Neuronal stem cell (in vitro differentiated cells): ENCODE data around the gene MICAL2.
A peak's percentile ranks its signal among the peaks of the same experiment; 100 is the strongest.

Experiments used
- DNase-seq: peaks from one replicate; pipeline ENCODE4 v3.0.0-alpha.2; 2013; ENCODE audit warnings: low spot score
- H2AFZ ChIP-seq: one replicate; pipeline ENCODE4 v1.6.1; 2013; ENCODE audit warnings: mild to moderate bottlenecking, low read length, inconsistent platforms
- H2AK5ac ChIP-seq: 2 replicates; pipeline ENCODE4 v1.6.1; 2013; ENCODE audit warnings: low read depth, mild to moderate bottlenecking, inconsistent platforms, low read length, moderate library complexity, mixed read lengths
- H2BK120ac ChIP-seq: 2 replicates; pipeline ENCODE4 v1.6.1; 2013; ENCODE audit warnings: low read depth, mild to moderate bottlenecking, inconsistent platforms, low read length, moderate library complexity, mixed read lengths
- H2BK12ac ChIP-seq: one replicate; pipeline ENCODE4 v1.6.1; 2013; ENCODE audit warnings: low read length, inconsistent platforms
- H2BK15ac ChIP-seq: 2 replicates; pipeline ENCODE4 v1.6.1; 2013; ENCODE audit warnings: mild to moderate bottlenecking, low read length, inconsistent platforms, mixed read lengths
- H2BK5ac ChIP-seq: one replicate; pipeline ENCODE4 v1.6.1; 2013; ENCODE audit warnings: inconsistent platforms, mild to moderate bottlenecking, low read length, moderate library complexity
- H3K14ac ChIP-seq: one replicate; pipeline ENCODE4 v1.6.1; 2013; ENCODE audit warnings: low read length, inconsistent platforms
- H3K18ac ChIP-seq: 2 replicates; pipeline ENCODE4 v1.6.1; 2013; ENCODE audit warnings: low read length, inconsistent platforms
- H3K23ac ChIP-seq: 2 replicates; pipeline ENCODE4 v1.6.1; 2013; ENCODE audit warnings: low read depth, mild to moderate bottlenecking, mixed read lengths, low read length, inconsistent platforms; ENCODE audit not compliant: poor library complexity
- H3K27ac ChIP-seq: replicated peaks from 3 replicates; pipeline ENCODE4 v1.5.1; 2013; ENCODE audit warnings: low read length, inconsistent platforms
- H3K27me3 ChIP-seq, 3 experiments: 2 replicates each; pipeline ENCODE4 v1.6.1; 2013; ENCODE audit warnings: low read length in 3 of 3, mild to moderate bottlenecking in 2 of 3, inconsistent platforms in 1 of 3, low read depth in 1 of 3, mixed read lengths in 1 of 3, moderate library complexity in 1 of 3; ENCODE audit not compliant: control insufficient read depth in 3 of 3, insufficient read depth in 3 of 3
- H3K36me3 ChIP-seq, 2 donors: replicated peaks in 1 of 2; 2 replicates each; pipeline ENCODE4 v1.6.1; 2013; ENCODE audit warnings: low read length in 2 of 2; ENCODE audit not compliant: control insufficient read depth in 2 of 2, insufficient read depth in 2 of 2
- H3K4ac ChIP-seq: 2 replicates; pipeline ENCODE4 v1.6.1; 2013; ENCODE audit warnings: inconsistent platforms, mild to moderate bottlenecking, low read length, moderate library complexity
- H3K4me1 ChIP-seq, 2 donors: 1 replicate in 1 of 2; 2 replicates in 1 of 2; pipeline ENCODE4 v1.6.1; 2013; ENCODE audit warnings: low read length in 2 of 2, low read depth in 1 of 2; ENCODE audit not compliant: control insufficient read depth in 2 of 2, insufficient read depth in 1 of 2
- H3K4me2 ChIP-seq: one replicate; pipeline ENCODE4 v1.6.1; 2013; ENCODE audit warnings: mild to moderate bottlenecking, low read length, inconsistent platforms; ENCODE audit not compliant: insufficient read depth, poor library complexity, severe bottlenecking
- H3K4me3 ChIP-seq, 2 donors: 2 replicates each; pipeline ENCODE4 v1.5.1; 2013; ENCODE audit warnings: low read length in 2 of 2, mild to moderate bottlenecking in 2 of 2, inconsistent platforms in 1 of 2, moderate library complexity in 1 of 2
- H3K79me1 ChIP-seq: one replicate; pipeline ENCODE4 v1.6.1; 2013; ENCODE audit warnings: low read depth, mild to moderate bottlenecking, inconsistent platforms, low read length, moderate library complexity
- H3K9ac ChIP-seq: one replicate; pipeline ENCODE4 v1.6.1; 2013; ENCODE audit warnings: mild to moderate bottlenecking, low read depth, low read length, inconsistent platforms; ENCODE audit not compliant: poor library complexity
- H3K9me3 ChIP-seq, 2 donors: replicated peaks in 1 of 2; 2 replicates each; pipeline versions ENCODE3 to v1.6.1; 2013; ENCODE audit warnings: low read length in 2 of 2, mild to moderate bottlenecking in 2 of 2, inconsistent platforms in 1 of 2, low read depth in 1 of 2, mixed read lengths in 1 of 2, moderate library complexity in 1 of 2; ENCODE audit not compliant: control insufficient read depth in 2 of 2, insufficient read depth in 1 of 2
- H4K8ac ChIP-seq: one replicate; pipeline ENCODE4 v1.6.1; 2013; ENCODE audit warnings: low read depth, mild to moderate bottlenecking, inconsistent platforms, low read length, moderate library complexity
- H4K91ac ChIP-seq: one replicate; pipeline ENCODE4 v1.6.1; 2013; ENCODE audit warnings: low read length, low read depth, mild to moderate bottlenecking, inconsistent platforms; ENCODE audit not compliant: poor library complexity
- WGBS, 2 donors: extraction: QIAGEN DNeasy Blood & Tissue Kit; methylation state at CpG; one replicate each; pipeline ENCODE4 v1.1.7; 2013; ENCODE audit warnings: missing lambda C conversion rate in 2 of 2, mixed read lengths in 1 of 2; ENCODE audit not compliant: insufficient read length in 2 of 2, insufficient replicate concordance in 1 of 2; ENCODE audit errors: extremely low coverage in 2 of 2; 5-methylcytosine and 5-hydroxymethylcytosine counted together

Gene MICAL2

DNA sequence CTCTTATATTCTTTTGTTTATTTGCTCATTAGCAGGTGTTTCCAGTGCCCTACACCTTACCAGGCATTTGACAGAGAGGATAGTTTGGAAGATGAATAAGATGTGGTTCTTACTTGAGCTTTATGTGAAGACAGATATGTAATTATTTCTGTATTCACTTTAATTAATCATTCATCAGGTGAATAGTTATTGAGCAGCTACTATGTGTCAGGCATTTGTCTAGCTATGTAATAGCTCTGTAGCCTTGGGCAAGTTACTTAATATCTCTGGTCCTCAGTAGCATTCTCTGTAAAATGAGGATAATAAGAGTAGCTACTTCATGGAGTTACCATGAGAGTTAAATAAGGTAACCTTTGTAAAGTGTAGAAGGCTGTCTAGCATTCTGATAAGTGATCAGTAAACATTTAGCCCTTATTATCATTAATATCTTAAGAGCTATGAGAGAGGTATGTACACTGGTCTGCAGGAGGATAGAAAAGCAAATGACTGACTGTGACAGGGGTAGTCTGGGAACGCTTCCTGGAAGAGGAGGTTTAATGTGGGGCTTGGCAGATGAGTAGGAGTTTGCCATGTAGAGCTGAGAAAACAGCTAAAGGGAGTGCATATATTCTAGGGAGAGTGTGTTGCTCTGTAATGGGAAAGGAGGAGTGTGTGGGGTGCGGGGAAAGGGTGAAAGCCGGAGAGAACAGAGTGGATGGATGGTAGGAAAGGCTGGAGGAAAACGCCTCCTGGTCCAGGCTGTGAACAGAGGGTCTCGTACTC lies 56.1 kb downstream of the MICAL2 start:
- H2AK5ac ChIP-seq, result no peak overlapping the region
- no peak overlapping the region for H3K4ac ChIP-seq
- H3K18ac ChIP-seq, result no peak overlapping the region
- no peak overlapping the region for H3K27ac ChIP-seq
- DNase-seq, result no peak
- H4K91ac ChIP-seq, result no peak overlapping the region
- WGBS, 2 donors, result 100% methylated on average over 1 of the region's 5 CpGs; no CpG with 5 or more reads in 1 of the 2 donors
- H3K14ac ChIP-seq, result no peak overlapping the region
- no peaks in the 10 kb centered on the region for H3K9me3 ChIP-seq
- H2AFZ ChIP-seq, result no peak overlapping the region
- H3K4me2 ChIP-seq, result no peak overlapping the region
- no peaks in the 10 kb centered on the region for H3K27me3 ChIP-seq
- no peak overlapping the region for H2BK15ac ChIP-seq
- peaks cover 0 to 4% of the 10 kb centered on the region in 2 donors for H3K4me1 ChIP-seq
- no peak overlapping the region for H2BK5ac ChIP-seq
- no peak overlapping the region for H2BK12ac ChIP-seq
- H3K9ac ChIP-seq, result no peak overlapping the region
- peaks cover 0 to 3% of the 10 kb centered on the region in 2 donors for H3K36me3 ChIP-seq
- H3K79me1 ChIP-seq, result no peaks in the 10 kb centered on the region
- no peak overlapping the region for H2BK120ac ChIP-seq
- H4K8ac ChIP-seq, result no peak overlapping the region
- H3K23ac ChIP-seq, result no peak overlapping the region
- no peak overlapping the region for H3K4me3 ChIP-seq

DNA sequence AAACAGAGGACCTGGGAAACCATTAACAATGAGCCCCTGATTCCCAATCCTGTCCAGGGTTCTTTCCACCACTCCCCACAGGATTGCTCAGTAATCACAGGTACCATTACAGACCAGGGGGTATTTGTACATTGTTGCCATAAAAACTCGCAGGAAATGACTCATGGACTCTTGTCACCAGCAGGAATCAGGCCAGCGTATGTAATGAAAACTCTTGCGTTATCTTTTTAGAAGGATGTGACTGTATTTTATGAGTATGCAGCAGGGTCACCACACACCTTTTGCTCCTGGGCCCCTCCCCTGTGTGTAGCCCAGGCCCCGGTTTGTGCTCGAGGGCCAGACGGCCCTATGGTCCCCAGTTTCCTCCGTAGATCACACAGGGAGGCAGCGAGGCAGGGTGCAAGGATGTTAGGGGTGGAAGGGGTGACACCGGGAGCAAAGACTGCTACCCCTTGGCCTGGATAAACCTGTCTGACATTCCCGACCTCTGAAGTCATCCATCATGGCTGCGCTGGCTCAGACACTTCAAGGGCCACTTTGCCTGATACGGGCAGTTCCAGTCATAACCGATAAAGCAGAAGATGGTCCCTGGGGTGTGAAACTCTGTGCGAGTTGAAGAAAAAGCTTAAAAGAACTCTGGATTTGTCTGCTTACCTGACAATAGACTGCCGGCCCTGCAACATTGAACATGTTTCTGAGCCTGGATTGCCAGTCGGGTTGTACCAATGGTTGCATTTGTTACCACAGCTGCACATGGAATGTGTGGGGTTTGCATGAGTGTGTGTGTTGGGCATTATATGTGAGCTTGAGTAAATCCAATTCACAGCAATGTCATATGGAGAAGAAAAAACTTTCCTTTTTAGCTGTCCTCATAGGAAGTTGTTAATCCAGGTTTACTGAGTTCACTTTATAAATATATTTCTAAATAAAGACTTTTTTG lies 56.9 kb downstream of the MICAL2 start:
- H3K36me3 ChIP-seq, result peaks cover 0 to 3% of the 10 kb centered on the region in 2 donors
- no peak overlapping the region for H2BK120ac ChIP-seq
- no peaks in the 10 kb centered on the region for H3K79me1 ChIP-seq
- peak overlapping the region; percentile 43 for H2AFZ ChIP-seq
- H4K8ac ChIP-seq, result no peak overlapping the region
- no peak overlapping the region for H3K4me2 ChIP-seq
- no peak overlapping the region for H2AK5ac ChIP-seq
- no peak overlapping the region for H4K91ac ChIP-seq
- H2BK12ac ChIP-seq, result no peak overlapping the region
- no peak overlapping the region for H3K27ac ChIP-seq
- no peak overlapping the region for H2BK5ac ChIP-seq
- H3K4me1 ChIP-seq, result peaks cover 0 to 4% of the 10 kb centered on the region in 2 donors
- H2BK15ac ChIP-seq, result no peak overlapping the region
- DNase-seq, result no peak
- H3K27me3 ChIP-seq, result no peaks in the 10 kb centered on the region
- no peak overlapping the region for H3K14ac ChIP-seq
- H3K9ac ChIP-seq, result no peak overlapping the region
- H3K18ac ChIP-seq, result no peak overlapping the region
- no peaks in the 10 kb centered on the region for H3K9me3 ChIP-seq
- no peak overlapping the region for H3K4ac ChIP-seq
- H3K4me3 ChIP-seq, result no peak overlapping the region
- no peak overlapping the region for H3K23ac ChIP-seq
- WGBS, 2 donors, result no CpG with 5 or more reads among the region's 16 CpGs

GRCh38 chr11:12168114-12168513 lies 57.7 kb downstream of the MICAL2 start:
- Histone ChIP-seq H2AK5ac (no peak overlapping the region), H4K8ac (no peak overlapping the region), H2AFZ (no peak overlapping the region), H3K23ac (no peak overlapping the region), H3K4me3 (no peak overlapping the region), H3K14ac (no peak overlapping the region), H3K4ac (no peak overlapping the region), H3K79me1 (no peaks in the 10 kb centered on the region), H2BK120ac (no peak overlapping the region), H3K27ac (no peak overlapping the region), H2BK12ac (no peak overlapping the region), H3K9ac (no peak overlapping the region), H3K9me3 (no peaks in the 10 kb centered on the region), H4K91ac (no peak overlapping the region), H2BK5ac (no peak overlapping the region), H3K4me1 (peaks cover 0 to 4% of the 10 kb centered on the region in 2 donors), H3K27me3 (no peaks in the 10 kb centered on the region), H3K18ac (no peak overlapping the region), H3K4me2 (no peak overlapping the region), H3K36me3 (peaks cover 0 to 3% of the 10 kb centered on the region in 2 donors), H2BK15ac (no peak overlapping the region)
- 100% methylated on average over 1 to 2 of the region's 3 CpGs for WGBS, 2 donors
- DNase-seq, result no peak

- H3K4me1 ChIP-seq, result peaks cover 0 to 1% of the 10 kb centered on the region in 2 donors
- no peak overlapping the region for H3K4me3 ChIP-seq
- no peak overlapping the region for H3K27ac ChIP-seq
- H4K91ac ChIP-seq, result no peak overlapping the region
- H2BK12ac ChIP-seq, result no peak overlapping the region
- no peak overlapping the region for H4K8ac ChIP-seq
- no peak overlapping the region for H3K4ac ChIP-seq
- H2AFZ ChIP-seq, result no peak overlapping the region
- no peak overlapping the region for H3K23ac ChIP-seq
- no peak overlapping the region for H2BK5ac ChIP-seq
- no peak overlapping the region for H3K14ac ChIP-seq
- H2BK120ac ChIP-seq, result no peak overlapping the region
- H2AK5ac ChIP-seq, result no peak overlapping the region
- H3K27me3 ChIP-seq, result no peaks in the 10 kb centered on the region
- H3K9me3 ChIP-seq, result no peaks in the 10 kb centered on the region
- WGBS, 2 donors, result no CpG with 5 or more reads among the region's 3 CpGs
- no peak overlapping the region for H2BK15ac ChIP-seq
- no peak overlapping the region for H3K9ac ChIP-seq
- no peak overlapping the region for H3K18ac ChIP-seq
- H3K4me2 ChIP-seq, result no peak overlapping the region
- H3K79me1 ChIP-seq, result no peaks in the 10 kb centered on the region
- DNase-seq, result no peak
- peaks cover 0 to 3% of the 10 kb centered on the region in 2 donors for H3K36me3 ChIP-seq
Observed at GRCh38 chr11:12169822-12170221, 59.4 kb downstream of the MICAL2 start.
